GM18858 (cell line): ENCODE measurements around the gene HLA-E.
"Not testable (repeated sequence)": the region's sequence is repeated elsewhere in the genome, so short reads cannot be mapped to it uniquely, and the experiment has no call there.

ENCODE experiments used
- ATAC-seq: cut with Tn5 transposase; IDR thresholded peaks from one replicate; pipeline ENCODE4 v1.9.1; 2021; ENCODE audit not compliant: unreplicated experiment

The HLA-E gene

GRCh38 chr6:30480536-30481156 lies 8.7 kb upstream of the HLA-E start:
- ATAC-seq: no peak

GRCh38 chr6:30481211-30481964 lies 7.9 kb upstream of the HLA-E start:
- no peak for ATAC-seq

GRCh38 chr6:30481965-30482644 lies 7.2 kb upstream of the HLA-E start:
- ATAC-seq: not testable (repeated sequence)

GRCh38 chr6:30483677-30484279 lies 5.5 kb upstream of the HLA-E start:
- no peak for ATAC-seq

- no peak for ATAC-seq
Measured at GRCh38 chr6:30485236-30485635, 4.1 kb upstream of the HLA-E start.

- no peak for ATAC-seq
Measured at GRCh38 chr6:30487926-30488325, 1.4 kb upstream of the HLA-E start.

- not testable (repeated sequence) for ATAC-seq
Measured at GRCh38 chr6:30488697-30489080, 620 bp upstream of the HLA-E start.

- ATAC-seq: no peak
Measured at GRCh38 chr6:30490026-30490876, 942 bp downstream of the HLA-E start.

GRCh38 chr6:30491291-30491953 lies 2.1 kb downstream of the HLA-E start:
- not testable (repeated sequence) for ATAC-seq

- ATAC-seq: no peak
Measured at GRCh38 chr6:30491991-30492952, 3.0 kb downstream of the HLA-E start.

GRCh38 chr6:30493643-30494250 lies 4.4 kb downstream of the HLA-E start:
- no peak for ATAC-seq

- no peak for ATAC-seq
Measured at GRCh38 chr6:30494291-30494861, 5.1 kb downstream of the HLA-E start.

GRCh38 chr6:30495060-30495459 lies 5.8 kb downstream of the HLA-E start:
- not testable (repeated sequence) for ATAC-seq

- ATAC-seq: no peak
Measured at GRCh38 chr6:30495993-30496392, 6.7 kb downstream of the HLA-E start.

- ATAC-seq: not testable (repeated sequence)
Measured at GRCh38 chr6:30497261-30497599, 7.9 kb downstream of the HLA-E start.

GRCh38 chr6:30497714-30498113 lies 8.4 kb downstream of the HLA-E start:
- ATAC-seq: no peak

- ATAC-seq: not testable (repeated sequence)
Measured at GRCh38 chr6:30498705-30499104, 9.4 kb downstream of the HLA-E start.
